GM18520 (cell line): ENCODE results near the gene STK32B.
"Not testable (repeated sequence)": the region's sequence is repeated elsewhere in the genome, so short reads cannot be mapped to it uniquely, and the experiment has no call there.

Experiments used
- ATAC-seq: cut with Tn5 transposase; IDR thresholded peaks from one replicate; pipeline ENCODE4 v1.9.1; 2021; ENCODE audit not compliant: unreplicated experiment

The STK32B gene

DNA sequence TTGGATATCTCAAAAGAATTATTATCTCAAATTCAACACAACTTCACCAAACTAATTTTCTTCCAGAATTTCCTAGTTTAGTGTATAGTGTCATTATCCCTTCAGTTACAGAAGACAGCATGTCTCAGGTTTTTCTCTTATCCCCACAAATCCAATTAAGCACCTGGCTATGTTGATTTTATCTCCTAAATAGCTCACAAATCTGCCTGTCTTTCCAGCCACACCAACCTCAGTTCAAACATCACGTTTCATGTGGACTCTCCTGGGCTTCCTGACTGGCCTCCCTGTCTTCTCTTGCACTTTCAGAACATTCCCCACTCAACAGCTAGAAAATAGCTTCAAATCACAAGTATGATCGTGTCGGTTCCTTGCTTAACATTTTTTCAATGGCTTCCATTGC lies 14.8 kb downstream of the STK32B start:
- ATAC-seq = no peak

- not testable (repeated sequence) for ATAC-seq
Measured at GRCh38 chr4:5066968-5067367, 15.7 kb downstream of the STK32B start.

DNA sequence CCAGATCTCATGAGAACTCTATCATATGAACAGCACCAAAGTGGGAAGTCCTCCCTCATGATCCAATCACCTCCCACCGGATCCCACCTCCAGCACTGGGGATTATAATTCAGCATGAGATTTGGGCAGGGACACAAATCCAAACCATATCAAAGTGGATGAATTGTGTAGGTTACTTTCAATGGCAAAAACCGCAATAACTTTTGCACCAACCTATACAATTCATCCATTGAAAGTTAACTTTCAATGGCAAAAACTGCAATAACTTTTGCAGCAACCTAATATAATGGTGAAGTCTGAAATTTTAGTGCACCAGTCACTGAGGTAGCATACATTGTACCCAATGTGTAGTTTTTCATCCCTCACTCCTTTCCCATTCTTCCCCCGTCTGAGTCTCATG lies 16.6 kb downstream of the STK32B start:
- ATAC-seq = no peak

GRCh38 chr4:5069901-5070300 lies 18.6 kb downstream of the STK32B start:
- no peak for ATAC-seq

DNA sequence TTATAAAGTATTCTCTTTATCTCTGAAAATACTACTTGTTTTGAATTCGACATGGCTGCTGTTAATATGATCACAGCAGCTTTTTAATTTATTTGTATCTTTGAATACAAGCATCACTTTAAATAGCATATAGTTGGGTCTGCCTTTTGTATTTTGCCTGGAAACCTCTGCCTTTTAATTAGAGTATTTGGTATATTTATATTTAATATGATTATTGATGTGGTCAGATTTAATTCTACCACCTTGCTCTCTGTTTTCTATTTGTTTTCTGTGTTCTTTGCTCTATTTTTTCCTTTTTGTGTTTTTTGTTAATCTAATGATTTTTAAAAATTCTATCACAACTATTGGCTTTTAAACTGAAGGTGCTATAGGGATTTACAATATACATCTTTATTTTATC lies 21.7 kb downstream of the STK32B start:
- ATAC-seq = no peak

GRCh38 chr4:5078009-5078408 lies 26.7 kb downstream of the STK32B start:
- no peak for ATAC-seq

GRCh38 chr4:5079581-5079980 lies 28.3 kb downstream of the STK32B start:
- no peak for ATAC-seq

GRCh38 chr4:5081441-5081999 lies 30.2 kb downstream of the STK32B start:
- ATAC-seq = no peak

DNA sequence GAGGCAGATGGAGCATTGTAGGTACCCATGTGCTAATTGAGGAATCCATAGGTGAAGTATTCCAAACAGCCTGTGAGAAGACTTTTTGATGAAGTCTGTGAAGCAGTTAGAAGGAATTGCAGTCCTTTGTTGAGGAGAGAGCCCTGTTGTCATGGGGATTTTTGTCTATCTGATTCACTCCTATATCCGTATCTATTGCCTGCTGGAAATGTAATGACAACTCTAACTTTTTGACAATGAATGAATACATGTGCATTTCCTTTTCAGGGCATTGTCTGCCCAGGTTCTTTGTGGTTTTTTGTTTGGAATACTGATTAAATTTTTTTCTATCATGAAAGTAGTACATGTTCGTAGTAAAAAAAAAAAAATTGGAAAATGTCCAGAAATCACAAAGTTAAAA lies 31.1 kb downstream of the STK32B start:
- no peak for ATAC-seq

DNA sequence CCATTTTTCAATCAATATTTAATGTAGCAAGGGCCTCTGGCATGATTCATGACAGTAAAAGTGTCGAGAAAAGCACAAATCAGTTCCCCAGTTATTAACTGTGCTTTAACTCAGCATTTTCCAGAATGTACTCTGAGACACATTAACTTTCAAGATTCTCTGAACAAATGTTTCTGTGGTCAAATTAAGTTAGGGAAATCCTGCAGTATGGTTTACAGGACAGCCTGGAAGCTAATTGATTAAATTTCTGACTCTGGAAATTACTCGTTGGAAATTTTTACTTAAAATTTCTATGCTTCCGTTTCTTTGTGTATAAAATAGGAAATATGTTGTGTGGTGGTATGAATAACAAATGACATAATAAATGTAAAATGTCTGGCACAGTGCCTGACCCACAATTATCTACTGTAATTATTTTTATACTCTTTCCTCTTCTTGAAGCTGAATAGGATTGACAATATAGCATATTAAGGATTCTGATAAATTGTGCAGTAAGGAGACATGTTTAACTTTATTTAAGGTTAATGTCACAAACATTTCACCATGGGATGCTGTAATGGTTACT lies 33.7 kb downstream of the STK32B start:
- ATAC-seq = no peak

DNA sequence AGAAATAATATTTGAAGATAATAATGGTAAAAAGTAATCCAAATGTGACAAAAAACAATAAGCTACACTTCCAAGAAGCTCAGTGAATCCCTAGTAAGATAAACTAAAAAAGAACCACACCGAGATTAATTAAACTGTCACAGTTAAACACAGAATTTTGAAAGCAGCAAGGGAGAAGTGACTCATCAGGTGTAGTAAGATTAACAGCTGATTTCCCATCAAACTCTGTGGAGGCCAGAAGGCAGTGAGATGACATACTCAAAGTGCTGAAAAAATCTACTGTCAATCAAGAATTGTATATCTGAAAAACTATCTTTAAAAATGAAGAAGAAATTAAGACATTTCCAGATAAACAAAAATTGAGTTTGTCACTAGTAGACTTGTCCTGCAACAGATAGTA lies 35.3 kb downstream of the STK32B start:
- ATAC-seq = no peak

DNA sequence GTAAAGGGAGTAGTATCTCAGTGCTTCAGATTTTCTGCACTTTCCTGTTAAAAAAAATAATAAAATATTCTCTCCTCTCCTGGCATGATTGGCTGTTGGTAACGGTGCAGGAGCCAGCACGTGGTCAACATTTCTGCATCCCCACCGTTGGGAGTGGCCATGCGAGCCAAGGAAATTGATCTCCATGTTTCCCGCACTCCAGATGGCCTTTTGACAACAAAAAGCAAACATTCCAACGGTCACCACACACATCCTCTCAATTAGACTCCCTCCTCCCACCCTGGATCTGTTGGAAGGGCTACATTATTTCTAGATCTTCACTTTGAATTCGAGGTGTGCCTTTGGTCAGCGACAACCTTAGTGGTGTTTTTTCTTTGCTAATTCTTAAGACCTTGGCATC lies 45.0 kb downstream of the STK32B start:
- ATAC-seq = no peak

- ATAC-seq = no peak
Measured at GRCh38 chr4:5098176-5098575, 46.9 kb downstream of the STK32B start.

- no peak for ATAC-seq
Measured at GRCh38 chr4:5100336-5100735, 49.1 kb downstream of the STK32B start.

DNA sequence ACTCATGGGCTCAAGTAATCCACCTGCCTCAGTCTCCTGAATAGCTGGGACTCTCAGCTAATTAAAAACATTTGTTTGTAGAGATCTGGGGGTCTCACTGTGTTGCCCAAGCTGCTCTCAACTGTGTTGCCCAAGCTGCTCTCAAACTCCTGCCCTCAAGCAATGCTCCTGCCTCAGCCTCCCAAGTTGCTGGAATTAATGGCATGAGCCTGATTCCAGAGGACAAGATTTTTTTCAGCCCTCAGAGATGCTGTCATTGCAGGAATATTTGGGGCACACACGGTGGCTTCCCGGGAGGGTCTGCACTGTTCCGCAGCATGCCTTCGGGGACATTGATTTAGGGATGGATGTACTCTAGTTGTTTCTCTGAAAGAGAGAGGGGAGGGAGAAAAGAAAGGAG lies 49.7 kb downstream of the STK32B start:
- ATAC-seq = no peak

GRCh38 chr4:5101571-5101970 lies 50.3 kb downstream of the STK32B start:
- ATAC-seq = no peak

DNA sequence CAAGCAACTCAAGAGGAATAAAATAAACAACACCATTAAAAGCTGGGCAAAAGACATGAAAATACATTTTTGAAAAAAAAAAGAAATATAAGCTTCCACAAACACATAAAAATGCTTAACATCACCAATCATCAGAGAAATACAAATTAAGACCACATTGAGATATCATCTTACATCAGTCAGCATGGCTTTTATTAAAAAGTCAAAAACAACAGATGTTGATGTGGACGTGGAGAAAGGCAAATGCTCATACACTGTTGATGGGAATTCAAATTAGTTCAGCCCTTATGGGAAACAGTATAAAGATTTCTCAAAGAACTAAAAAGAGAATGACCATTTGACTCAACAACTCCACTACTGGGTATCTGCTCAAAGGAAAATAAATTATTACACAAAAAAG lies 59.6 kb downstream of the STK32B start:
- no peak for ATAC-seq

DNA sequence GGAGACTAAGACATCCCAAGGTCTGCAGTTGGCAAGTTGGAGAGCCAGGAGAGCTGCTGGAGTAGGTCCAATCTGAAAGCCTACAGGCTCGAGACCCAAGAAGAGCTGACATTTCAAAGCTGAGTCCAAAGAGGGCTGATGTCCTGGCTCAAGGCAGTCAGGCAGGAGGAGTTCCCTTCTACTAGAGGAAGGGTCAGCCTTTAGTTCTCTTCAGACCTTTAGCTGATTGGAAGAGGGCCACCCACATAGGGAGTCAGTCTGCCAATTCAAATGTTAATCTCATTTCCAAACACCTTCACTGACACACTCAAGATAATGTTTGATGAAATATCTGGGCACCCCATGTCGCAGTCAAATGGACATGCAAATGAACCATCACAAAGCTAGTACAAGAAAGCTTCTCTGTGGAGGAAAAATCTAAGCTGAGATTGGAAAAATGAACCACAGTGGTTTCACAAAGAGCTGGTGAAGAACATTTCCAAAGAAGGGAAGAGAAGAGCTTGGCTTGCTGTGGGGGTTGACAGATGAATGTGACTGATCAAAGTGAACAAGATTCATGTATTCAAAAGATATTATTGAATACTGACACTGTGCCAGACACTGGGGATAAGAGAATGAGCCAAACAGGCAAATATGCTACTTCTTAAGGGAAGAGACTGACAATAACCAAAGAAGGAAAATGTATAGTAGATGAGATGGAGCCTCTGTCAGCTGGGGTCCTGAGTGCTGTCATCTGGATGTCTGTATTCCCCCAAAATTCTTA lies 61.2 kb downstream of the STK32B start:
- no peak for ATAC-seq

- no peak for ATAC-seq
Measured at GRCh38 chr4:5114950-5115349, 63.7 kb downstream of the STK32B start.

DNA sequence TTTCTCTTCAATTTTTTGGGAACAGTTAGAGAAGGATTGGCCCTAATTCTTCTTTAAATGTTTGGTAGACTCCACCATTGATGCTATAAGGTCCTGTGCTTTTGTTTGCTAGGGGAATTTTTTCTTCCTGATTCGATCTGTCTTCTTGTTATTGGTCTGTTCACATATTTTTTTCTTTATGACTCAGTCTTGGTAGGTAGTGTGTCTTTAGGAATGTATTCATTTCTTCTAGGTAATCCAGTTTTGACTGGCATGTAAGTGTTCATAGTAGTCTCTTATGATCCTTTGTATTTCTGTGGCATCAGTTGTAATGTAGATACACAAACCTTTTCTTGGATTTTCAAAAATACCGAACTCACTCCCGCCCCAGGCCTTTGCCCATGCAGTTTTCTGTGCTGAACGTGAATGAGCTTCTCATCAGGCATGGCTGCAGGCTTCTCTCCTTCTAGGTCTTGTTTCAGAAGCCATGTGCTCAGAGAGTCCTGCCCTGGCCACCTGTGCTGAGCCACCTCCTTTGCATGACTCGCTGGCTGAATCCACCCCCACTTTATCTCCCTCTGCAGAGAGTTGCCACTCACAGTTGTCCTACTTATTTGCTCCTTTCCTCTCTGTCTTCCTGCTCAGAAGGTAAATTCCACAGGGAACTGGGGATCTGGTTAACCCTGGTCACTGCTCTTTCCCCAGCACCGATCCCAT lies 67.0 kb downstream of the STK32B start:
- ATAC-seq = no peak

- ATAC-seq = no peak
Measured at GRCh38 chr4:5118994-5119835, 67.9 kb downstream of the STK32B start.
